Measurements from ENCODE around the gene WFIKKN2. TPM values are rescaled to one million over a fixed set of nuclear protein-coding genes. Genes with fewer than 3 reads are reported as not detected.

WFIKKN2 gene
- total RNA-seq, 1 experiment from 2014 or later: 0.05 TPM

GRCh38 chr17:50806141-50806643 lies 29.2 kb upstream of the WFIKKN2 start:
- Histone ChIP-seq H2AFZ (ENCODE audit: low read depth, low read length, poor library complexity, severe bottlenecking) (no peak overlapping the region), H3K4me1 (ENCODE audit: control insufficient read depth in 1 of 2, insufficient read depth in 2 of 2, low read length in 2 of 2) (peaks cover 0 to 14% of the 10 kb centered on the region in 2 experiments; a peak in 2 of 4 replicates), H3K79me2 (ENCODE audit: insufficient read depth, low read length) (no peaks in the 10 kb centered on the region), H4K20me1 (ENCODE audit: insufficient read depth) (no peaks in the 10 kb centered on the region), H3K27ac (ENCODE audit: low read depth, low read length) (no peak overlapping the region), H3K4me3 (replicated peaks in 1 of 2; ENCODE audit: low read depth in 1 of 2, low read length in 2 of 2) (no peak overlapping the region), H3K36me3 (ENCODE audit: control insufficient read depth in 1 of 2, insufficient read depth in 2 of 2, low read length in 2 of 2) (no peaks in the 10 kb centered on the region), H3K4me2 (ENCODE audit: low read length) (no peak overlapping the region), H3K9ac (ENCODE audit: low read length) (no peak overlapping the region), H3K9me3 (ENCODE audit: control insufficient read depth in 1 of 2, insufficient read depth in 1 of 2, low read depth in 1 of 2, low read length in 2 of 2) (no peaks in the 10 kb centered on the region), H3K27me3 (ENCODE audit: insufficient read depth, low read length) (no peaks in the 10 kb centered on the region), H3K9me2 (ENCODE audit: insufficient read depth) (no peaks in the 10 kb centered on the region)
- ATAC-seq (peak; percentile 67), DNase-seq (ENCODE audit: low read depth, low spot score) (no peak)
- BruUV-seq (replicated peaks): no TSS peak
- ChIA-PET CTCF (interaction anchor here (0.6 to 2.9 kb wide), 5 partner anchors 11 to 205 kb away, joined by 3 to 12 read pairs (median 4); no protein-coding TSS in a partner anchor), RAD21 (ENCODE audit: low non-redundant PET in 1 of 2, low total read pairs in 2 of 2, uncharacterized antibody in 2 of 2, unreplicated experiment in 2 of 2) (no interaction called here), POLR2A (no interaction called here)
- TF ChIP-seq SIN3A (IDR thresholded peaks at IDR 0.05; ENCODE audit: low read depth): no peak
- TF ChIP-seq, protein P1, sequence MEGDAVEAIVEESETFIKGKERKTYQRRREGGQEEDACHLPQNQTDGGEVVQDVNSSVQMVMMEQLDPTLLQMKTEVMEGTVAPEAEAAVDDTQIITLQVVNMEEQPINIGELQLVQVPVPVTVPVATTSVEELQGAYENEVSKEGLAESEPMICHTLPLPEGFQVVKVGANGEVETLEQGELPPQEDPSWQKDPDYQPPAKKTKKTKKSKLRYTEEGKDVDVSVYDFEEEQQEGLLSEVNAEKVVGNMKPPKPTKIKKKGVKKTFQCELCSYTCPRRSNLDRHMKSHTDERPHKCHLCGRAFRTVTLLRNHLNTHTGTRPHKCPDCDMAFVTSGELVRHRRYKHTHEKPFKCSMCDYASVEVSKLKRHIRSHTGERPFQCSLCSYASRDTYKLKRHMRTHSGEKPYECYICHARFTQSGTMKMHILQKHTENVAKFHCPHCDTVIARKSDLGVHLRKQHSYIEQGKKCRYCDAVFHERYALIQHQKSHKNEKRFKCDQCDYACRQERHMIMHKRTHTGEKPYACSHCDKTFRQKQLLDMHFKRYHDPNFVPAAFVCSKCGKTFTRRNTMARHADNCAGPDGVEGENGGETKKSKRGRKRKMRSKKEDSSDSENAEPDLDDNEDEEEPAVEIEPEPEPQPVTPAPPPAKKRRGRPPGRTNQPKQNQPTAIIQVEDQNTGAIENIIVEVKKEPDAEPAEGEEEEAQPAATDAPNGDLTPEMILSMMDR (IDR thresholded peaks at IDR 0.05 in 2 of 3, conservative IDR thresholded peaks at IDR 0.05 in 1 of 3; ENCODE audit: borderline replicate concordance in 1 of 3, insufficient read depth in 1 of 3, low read depth in 2 of 3, low read length in 2 of 3): peak in 2 of 3 experiments; percentile 51 to 53; a peak in 4 of 6 replicates
- TF ChIP-seq, protein P2, sequence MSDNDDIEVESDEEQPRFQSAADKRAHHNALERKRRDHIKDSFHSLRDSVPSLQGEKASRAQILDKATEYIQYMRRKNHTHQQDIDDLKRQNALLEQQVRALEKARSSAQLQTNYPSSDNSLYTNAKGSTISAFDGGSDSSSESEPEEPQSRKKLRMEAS (IDR thresholded peaks at IDR 0.05): no peak
- no peak for TF ChIP-seq ATF3 (IDR thresholded peaks at IDR 0.05)
- TF ChIP-seq EZH2 (IDR thresholded peaks at IDR 0.05): no peak
- TF ChIP-seq ZBTB33 (IDR thresholded peaks at IDR 0.05; ENCODE audit: extremely low read depth, insufficient replicate concordance, low read length): no peak
- no peak for TF ChIP-seq ZFX (IDR thresholded peaks at IDR 0.05)
- TF ChIP-seq POLR2AphosphoS5 (IDR thresholded peaks at IDR 0.05; ENCODE audit: low read depth, low read length): no peak
- no peak for TF ChIP-seq CEBPB (IDR thresholded peaks at IDR 0.05; ENCODE audit: low read depth)
- intact Hi-C loops (cut with micrococcal nuclease): no loop called here
